GM12878 (cell line): ENCODE data around the gene MROH2B. TPM values are rescaled to one million over a fixed set of nuclear protein-coding genes. Genes with fewer than 3 reads are reported as not detected.

Source experiments
- ATAC-seq: fragments of 200-7000 bp; cut with Tn5 transposase; 3 replicates; pipeline ENCODE4 v1.9.1; 2020; ENCODE audit warnings: mild to moderate bottlenecking, moderate library complexity
- BruUV-seq: library from RNA; stranded (reverse); fragments of 400-500 nt; replicated peaks from 2 replicates; lab custom pipeline; 2021; lab: Mats Ljungman, UMichigan
- CTCF ChIA-PET: fragments of 300-600 bp; sonication (Branson Sonifier 250); formaldehyde crosslinking; extraction: SDS; loops from one replicate; lab custom pipeline; 2021; ENCODE audit warnings: inconsistent platforms; lab: Yijun Ruan, JAX
- POLR2A ChIA-PET: fragments of 350-600 bp; formaldehyde crosslinking; extraction: SDS; loops from one replicate; lab custom pipeline; 2021; ENCODE audit warnings: inconsistent platforms; lab: Charles Lee
- RAD21 ChIA-PET: fragments of 300-600 bp; sonication (Branson Sonifier 250); formaldehyde crosslinking; loops from one replicate; lab custom pipeline; 2023; ENCODE audit warnings: antibody characterized with exemption; ENCODE audit not compliant: unreplicated experiment; lab: Charles Lee
- SMC1A ChIA-PET: fragments of 300-600 bp; sonication (Branson Sonifier 250); formaldehyde crosslinking; loops from one replicate; lab custom pipeline; 2023; ENCODE audit not compliant: unreplicated experiment, uncharacterized antibody; lab: Charles Lee
- DNase-seq: peaks from one replicate; pipeline ENCODE4 v3.0.0-alpha.2; 2011; ENCODE audit warnings: low read depth, low spot score
- FAIRE-seq: peaks from 3 replicates; lab custom pipeline; 2011; peaks lifted over from hg19 to GRCh38; lab: Jason Lieb, UNC
- H2AFZ ChIP-seq: 2 replicates; pipeline ENCODE4 v1.6.0; 2011; ENCODE audit warnings: low read depth, low read length, control low read depth; ENCODE audit not compliant: control insufficient read depth
- H3K27ac ChIP-seq: 2 replicates; pipeline ENCODE4 v1.5.1; 2011; ENCODE audit warnings: control low read depth; ENCODE audit not compliant: control insufficient read depth, insufficient read depth
- H3K27me3 ChIP-seq, 2 experiments: replicated peaks in 1 of 2; 2 replicates each; pipeline versions ENCODE4 v1.6.0 to v1.6.1; 2011; ENCODE audit warnings: low read length in 1 of 2; ENCODE audit not compliant: control insufficient read depth in 2 of 2, insufficient read depth in 2 of 2
- H3K36me3 ChIP-seq, 2 experiments: 2 replicates each; pipeline ENCODE4 v1.5.1; 2011; ENCODE audit warnings: low read length in 1 of 2; ENCODE audit not compliant: control insufficient read depth in 2 of 2, insufficient read depth in 2 of 2
- H3K4me1 ChIP-seq: 2 replicates; pipeline ENCODE4 v1.6.1; 2011; ENCODE audit warnings: mild to moderate bottlenecking, low read length, moderate library complexity, mixed read lengths; ENCODE audit not compliant: control insufficient read depth, insufficient read depth
- H3K4me2 ChIP-seq: 2 replicates; pipeline ENCODE4 v1.6.0; 2011; ENCODE audit warnings: control low read depth; ENCODE audit not compliant: control insufficient read depth, insufficient read depth
- H3K4me3 ChIP-seq: fragments of 200-600 bp; sonication (generic); 2 replicates; pipeline ENCODE4 v1.5.1; 2016
- H3K79me2 ChIP-seq: 2 replicates; pipeline ENCODE4 v1.6.0; 2011; ENCODE audit warnings: low read length; ENCODE audit not compliant: control insufficient read depth, insufficient read depth
- H3K9ac ChIP-seq: 2 replicates; pipeline ENCODE4 v1.8.0; 2011; ENCODE audit warnings: low read length, control low read depth, mixed read lengths; ENCODE audit not compliant: control insufficient read depth, insufficient read depth
- H3K9me3 ChIP-seq: replicated peaks from 3 replicates; pipeline ENCODE4 v1.5.1; 2011; ENCODE audit warnings: mild to moderate bottlenecking, low read length; ENCODE audit not compliant: control insufficient read depth, insufficient read depth
- H4K20me1 ChIP-seq: 2 replicates; pipeline ENCODE4 v1.6.0; 2011; ENCODE audit not compliant: control insufficient read depth, insufficient read depth
- BHLHE40 ChIP-seq, 2 experiments: fragments of 450-650 bp in 1 of 2; IDR thresholded peaks; 2 replicates each; pipeline ENCODE4 v1.6.1; 2011 to 2017; ENCODE audit warnings: low read depth in 2 of 2, borderline replicate concordance in 1 of 2, improper control_type of control experiment in 1 of 2, low read length in 1 of 2, mild to moderate bottlenecking in 1 of 2
- CREM ChIP-seq: IDR thresholded peaks from 2 replicates; pipeline ENCODE4 v1.6.1; 2014; ENCODE audit warnings: antibody characterized with exemption, low read depth
- E2F8 ChIP-seq: fragments of 450-650 bp; IDR thresholded peaks from 2 replicates; pipeline ENCODE4 v1.6.1; 2018; ENCODE audit warnings: mild to moderate bottlenecking, low read depth, moderate library complexity; ENCODE audit not compliant: partially characterized antibody
- FOXK2 ChIP-seq: fragments of 450-650 bp; IDR thresholded peaks from 2 replicates; pipeline ENCODE4 v1.6.1; 2017; ENCODE audit warnings: mild to moderate bottlenecking, moderate library complexity
- MLLT1 ChIP-seq: fragments of 450-650 bp; IDR thresholded peaks from 2 replicates; pipeline ENCODE4 v1.6.1; 2016; ENCODE audit warnings: mild to moderate bottlenecking
- MTA2 ChIP-seq: fragments of 450-650 bp; IDR thresholded peaks from 2 replicates; pipeline ENCODE4 v1.6.1; 2016; ENCODE audit warnings: low read depth, mild to moderate bottlenecking, moderate library complexity
- NFIC ChIP-seq: IDR thresholded peaks from 2 replicates; pipeline ENCODE4 v1.6.1; 2012; ENCODE audit warnings: low read depth, mild to moderate bottlenecking, inconsistent platforms, low read length, moderate library complexity
- NR2F1 ChIP-seq: fragments of 450-650 bp; conservative IDR thresholded peaks from 2 replicates; pipeline ENCODE4 v1.6.1; 2017; ENCODE audit warnings: mild to moderate bottlenecking
- RCOR1 ChIP-seq: conservative IDR thresholded peaks from 2 replicates; pipeline ENCODE4 v1.6.1; 2012; ENCODE audit warnings: low read depth, low read length, improper control_type of control experiment
- RELA ChIP-seq: fragments of 450-650 bp; IDR thresholded peaks from 2 replicates; pipeline ENCODE4 v1.8.0; 2014; ENCODE audit warnings: borderline replicate concordance; ENCODE audit not compliant: partially characterized antibody
- SMC3 ChIP-seq: IDR thresholded peaks from 2 replicates; pipeline ENCODE4 v1.6.1; 2011; ENCODE audit warnings: low read length, improper control_type of control experiment, borderline replicate concordance
- USF2 ChIP-seq: IDR thresholded peaks from 2 replicates; pipeline ENCODE4 v1.6.1; 2011; ENCODE audit warnings: low read depth, low read length, improper control_type of control experiment, borderline replicate concordance
- ZBTB40 ChIP-seq: fragments of 450-650 bp; IDR thresholded peaks from 2 replicates; pipeline ENCODE4 v1.6.1; 2016; ENCODE audit warnings: mild to moderate bottlenecking, moderate library complexity, borderline replicate concordance
- ZNF207 ChIP-seq: fragments of 450-650 bp; IDR thresholded peaks from 2 replicates; pipeline ENCODE4 v1.6.1; 2014; ENCODE audit warnings: antibody characterized with exemption, mild to moderate bottlenecking, borderline replicate concordance
- ZZZ3 ChIP-seq: IDR thresholded peaks from 2 replicates; pipeline ENCODE4 v1.6.1; 2011; ENCODE audit warnings: low read depth; ENCODE audit not compliant: control insufficient read depth, insufficient read length
- WGBS: methylation state at CpG from one replicate; pipeline ENCODE4 v1.1.6; 2016; ENCODE audit warnings: low lambda C conversion rate; ENCODE audit not compliant: insufficient replicate concordance, insufficient coverage; ENCODE audit errors: missing lambda C conversion rate; 5-methylcytosine and 5-hydroxymethylcytosine counted together
- in situ Hi-C: fragments of 300-500 bp; cut with MboI; formaldehyde crosslinking; loops from 9 replicates; pipeline ENCODE4 v1.14.3; 2018; ENCODE audit warnings: mixed read lengths
- intact Hi-C: fragments of 100-400 bp; cut with micrococcal nuclease; formaldehyde crosslinking; loops from one replicate; pipeline ENCODE4 v1.14.2; 2022; ENCODE audit not compliant: unreplicated experiment
- polyA plus RNA-seq, 11 experiments: library from polyadenylated mRNA; depleted of rRNA in 4 of 11; unstranded in 6 of 11; stranded (reverse) in 5 of 11; fragments of >200 nt; fragmentation: Nextera tagmentation in 4 of 11; fragmentation: Illumina TruSeq in 1 of 11; extraction: Ambion mirVana in 4 of 11; extraction: Trizol in 1 of 11; gene quantifications; 1 replicate in 1 of 11; 2 replicates in 10 of 11; pipeline versions ENCODE4 v1.2.1 to v1.2.3, GENCODE V29; 2011 to 2016; ENCODE audit warnings: inconsistent platforms in 2 of 11, missing spikeins in 2 of 11, low read depth in 1 of 11
- total RNA-seq, 4 experiments: library from RNA; depleted of rRNA in 3 of 4; stranded (reverse); fragments of >200 nt in 3 of 4; fragmentation: Illumina TruSeq in 1 of 4; extraction: Trizol in 1 of 4; gene quantifications; 2 replicates each; pipeline versions ENCODE4 v1.2.1 to v1.2.3, GENCODE V29; 2013 to 2021

Gene MROH2B
- total and polyA plus RNA-seq, 10 of the 15 experiments (the other 5 are each of a cell fraction or from before 2014, with no cell fraction given), result not detected

GRCh38 chr5:40960037-40960436 is 111.1 kb downstream of the MROH2B start (continued):
- TF ChIP-seq ZZZ3 (no peak), ZBTB40 (no peak), CREM (no peak), MLLT1 (no peak), NR2F1 (no peak), SMC3 (no peak)
- TF ChIP-seq, all 136 proteins: peak for 0

GRCh38 chr5:40958811-40959210 is 112.3 kb downstream of the MROH2B start:
- RAD21 ChIA-PET, result no interaction called here
- CTCF ChIA-PET, result no interaction called here
- H3K27ac ChIP-seq, result no peak overlapping the region
- no peak overlapping the region for H3K4me2 ChIP-seq
- H3K36me3 ChIP-seq, result no peaks in the 10 kb centered on the region
- H3K4me1 ChIP-seq, result no peaks in the 10 kb centered on the region
- H3K27me3 ChIP-seq, result no peaks in the 10 kb centered on the region
- intact Hi-C loops, result no loop called here
- no peaks in the 10 kb centered on the region for H3K79me2 ChIP-seq
- 15% methylated on average over 5 of the region's 5 CpGs for WGBS
- H3K4me3 ChIP-seq, result no peak overlapping the region
- BruUV-seq, result no TSS peak
- no peak for FAIRE-seq
- no peaks in the 10 kb centered on the region for H3K9me3 ChIP-seq
- no peaks in the 10 kb centered on the region for H4K20me1 ChIP-seq
- POLR2A ChIA-PET, result no interaction called here
- in situ Hi-C loops, result no loop called here
- SMC1A ChIA-PET, result no interaction called here
- no peak overlapping the region for H2AFZ ChIP-seq
- H3K9ac ChIP-seq, result no peak overlapping the region
- no peak for DNase-seq
- ATAC-seq, result no peak
- TF ChIP-seq RCOR1 (no peak), ZNF207 (no peak), FOXK2 (no peak), MTA2 (no peak), BHLHE40 (IDR thresholded peaks at IDR 0.05; ENCODE audit: borderline replicate concordance in 1 of 2, low read depth in 2 of 2, low read length in 1 of 2) (no peak), NFIC (no peak), RELA (no peak), USF2 (no peak), E2F8 (no peak)
